GM10248 (cell line): ENCODE results near the gene ANKUB1.
A peak's percentile ranks its signal among the peaks of the same experiment; 100 is the strongest.

Source experiments
- CTCF ChIA-PET: fragments of 300-600 bp; sonication (Branson Sonifier 250); formaldehyde crosslinking; extraction: SDS; loops from one replicate; lab custom pipeline; 2021; ENCODE audit warnings: antibody characterized with exemption; lab: Yijun Ruan, JAX
- POLR2A ChIA-PET: fragments of 350-650 bp; sonication (Branson Sonifier 250); formaldehyde crosslinking; extraction: SDS; loops from one replicate; lab custom pipeline; 2020; ENCODE audit warnings: antibody characterized with exemption; lab: Yijun Ruan, JAX
- DNase-seq: peaks from one replicate; pipeline ENCODE4 v3.0.0; 2012; ENCODE audit errors: extremely low spot score
- TF ChIP-seq, protein P1 (sequence below): IDR thresholded peaks from 2 replicates; pipeline ENCODE4 v1.5.1; 2012; ENCODE audit warnings: mild to moderate bottlenecking, low read depth; ENCODE audit errors: extremely low read depth, missing control alignments, control extremely low read depth

The ANKUB1 gene

GRCh38 chr3:149770246-149770645 lies 22.1 kb downstream of the ANKUB1 start:
- CTCF ChIA-PET = interaction anchor here (1.2 to 10.7 kb wide), 21 partner anchors 6 to 815 kb away, joined by 3 to 72 read pairs (median 8); partner anchors contain the start of gene COMMD2
- POLR2A ChIA-PET = no interaction called here
- TF ChIP-seq, protein P1, sequence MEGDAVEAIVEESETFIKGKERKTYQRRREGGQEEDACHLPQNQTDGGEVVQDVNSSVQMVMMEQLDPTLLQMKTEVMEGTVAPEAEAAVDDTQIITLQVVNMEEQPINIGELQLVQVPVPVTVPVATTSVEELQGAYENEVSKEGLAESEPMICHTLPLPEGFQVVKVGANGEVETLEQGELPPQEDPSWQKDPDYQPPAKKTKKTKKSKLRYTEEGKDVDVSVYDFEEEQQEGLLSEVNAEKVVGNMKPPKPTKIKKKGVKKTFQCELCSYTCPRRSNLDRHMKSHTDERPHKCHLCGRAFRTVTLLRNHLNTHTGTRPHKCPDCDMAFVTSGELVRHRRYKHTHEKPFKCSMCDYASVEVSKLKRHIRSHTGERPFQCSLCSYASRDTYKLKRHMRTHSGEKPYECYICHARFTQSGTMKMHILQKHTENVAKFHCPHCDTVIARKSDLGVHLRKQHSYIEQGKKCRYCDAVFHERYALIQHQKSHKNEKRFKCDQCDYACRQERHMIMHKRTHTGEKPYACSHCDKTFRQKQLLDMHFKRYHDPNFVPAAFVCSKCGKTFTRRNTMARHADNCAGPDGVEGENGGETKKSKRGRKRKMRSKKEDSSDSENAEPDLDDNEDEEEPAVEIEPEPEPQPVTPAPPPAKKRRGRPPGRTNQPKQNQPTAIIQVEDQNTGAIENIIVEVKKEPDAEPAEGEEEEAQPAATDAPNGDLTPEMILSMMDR = no peak
- DNase-seq = no peak

DNA sequence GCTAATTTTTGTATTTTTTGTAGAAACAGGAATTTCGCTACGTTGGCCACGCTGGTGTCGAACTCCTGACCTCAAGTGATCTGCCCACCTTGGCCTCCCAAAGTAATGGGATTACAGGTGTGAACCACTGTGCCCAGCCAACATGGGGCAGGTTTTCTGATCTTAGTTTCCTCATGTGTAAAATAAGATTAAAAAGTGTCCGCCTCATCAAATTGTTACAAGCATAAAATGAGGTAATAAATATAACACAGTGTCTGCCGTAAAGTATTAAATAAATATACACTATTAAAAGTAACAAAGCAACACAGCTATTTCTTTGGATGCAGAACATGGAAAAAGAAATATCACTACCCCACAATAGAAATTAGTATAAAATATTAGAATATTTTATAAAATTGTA lies 23.6 kb downstream of the ANKUB1 start:
- DNase-seq = no peak
- ChIA-PET POLR2A (no interaction called here), CTCF (interaction anchor here (0.9 to 10.7 kb wide), 4 partner anchors 5 to 202 kb away, joined by 3 to 72 read pairs (median 32); no protein-coding TSS in a partner anchor)
- TF ChIP-seq, protein P1 = no peak

GRCh38 chr3:149767720-149768119 lies 24.6 kb downstream of the ANKUB1 start:
- ChIA-PET POLR2A (no interaction called here), CTCF (interaction anchor here (0.7 to 9.8 kb wide), 5 partner anchors 6 to 417 kb away, joined by 3 to 72 read pairs (median 4); no protein-coding TSS in a partner anchor)
- no peak for DNase-seq
- TF ChIP-seq, protein P1 = no peak

- ChIA-PET CTCF (interaction anchor here (0.8 to 9.8 kb wide), 11 partner anchors 8 to 454 kb away, joined by 3 to 72 read pairs (median 3); partner anchors contain the start of gene COMMD2), POLR2A (no interaction called here)
- DNase-seq = peak; percentile 16
- TF ChIP-seq, protein P1 = peak; percentile 34
Measured at GRCh38 chr3:149765762-149766334, 26.5 kb downstream of the ANKUB1 start.

- ChIA-PET CTCF (interaction anchor here (0.6 to 9.8 kb wide), 3 partner anchors 10 to 420 kb away, joined by 3 to 72 read pairs (median 13); partner anchors contain the start of gene COMMD2), POLR2A (no interaction called here)
- DNase-seq = no peak
- TF ChIP-seq, protein P1 = no peak
Measured at GRCh38 chr3:149764302-149764701, 28.1 kb downstream of the ANKUB1 start.

DNA sequence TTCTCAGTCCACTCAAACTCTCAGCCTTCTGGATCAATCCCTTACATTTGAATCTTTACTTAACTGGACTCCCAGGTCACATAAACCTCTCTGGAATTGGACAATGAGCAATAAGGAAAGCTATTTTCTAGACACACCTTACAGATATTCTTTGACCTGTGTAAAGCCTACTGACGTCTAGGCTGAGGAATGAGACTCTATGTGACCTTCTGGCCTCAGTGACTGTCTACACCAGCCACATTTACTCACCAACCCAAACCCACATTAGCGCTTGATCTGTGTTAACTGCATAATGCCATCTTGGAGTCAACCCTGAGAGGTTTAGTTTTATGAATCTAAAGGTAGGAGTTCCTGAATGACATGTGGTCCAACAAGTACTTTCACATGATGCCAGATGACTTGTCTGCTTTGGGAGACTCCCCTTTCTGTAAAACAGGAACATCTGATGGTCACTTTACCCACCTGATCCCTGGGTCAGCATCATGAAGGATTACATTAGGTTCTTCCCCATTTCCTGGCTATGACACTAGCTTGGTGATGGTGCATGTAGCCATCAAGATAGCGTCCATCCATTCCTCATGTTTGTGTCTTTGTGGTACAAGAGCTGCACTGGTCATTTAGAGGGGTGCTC lies 28.7 kb downstream of the ANKUB1 start:
- TF ChIP-seq, protein P1 = no peak
- ChIA-PET CTCF (interaction anchor here (1.8 to 9.8 kb wide), 3 partner anchors 10 to 45 kb away, joined by 9 to 72 read pairs (median 13); partner anchors contain the start of gene COMMD2), POLR2A (no interaction called here)
- DNase-seq = no peak
